ENCODE measurements around the gene ATXN7. TPM values are rescaled to one million over a fixed set of nuclear protein-coding genes. Genes with fewer than 3 reads are reported as not detected.

Gene ATXN7
- total and polyA plus RNA-seq, 2 of the 13 experiments (the other 11 are each of a cell fraction or from before 2014, with no cell fraction given), result 13.8 to 20.0 TPM

DNA sequence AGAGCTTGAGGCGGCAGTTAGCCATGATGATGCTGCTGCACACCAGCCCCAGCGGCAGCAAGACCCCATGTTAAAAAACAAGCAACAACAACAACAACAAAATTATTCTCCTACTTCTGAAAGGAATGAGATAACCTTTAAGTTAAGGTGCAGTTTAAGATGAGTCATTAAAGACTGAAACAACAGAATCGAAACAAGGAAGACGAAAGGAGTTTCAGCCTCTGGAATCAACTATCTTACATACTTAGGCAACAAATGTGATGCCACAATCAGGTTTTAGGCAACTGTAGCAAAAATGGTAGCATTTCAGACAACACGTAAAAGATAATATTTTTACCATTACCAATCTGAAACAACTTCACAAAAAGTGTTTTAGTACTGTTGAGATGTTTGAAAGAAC lies 36.3 kb downstream of the ATXN7 start:
- BruUV-seq (replicated peaks), result no TSS peak
- ATAC-seq (no peak), FAIRE-seq (no peak), DNase-seq (ENCODE audit: low spot score) (no peak)
- TF ChIP-seq FOXK2 (IDR thresholded peaks at IDR 0.05) (no peak), ZNF263 (CRISPR knock-in tag; IDR thresholded peaks at IDR 0.05) (no peak), MTF2 (CRISPR knock-in tag; IDR thresholded peaks at IDR 0.05; ENCODE audit: borderline replicate concordance) (no peak), SP5 (CRISPR knock-in tag; IDR thresholded peaks at IDR 0.05; ENCODE audit: borderline replicate concordance, low read depth) (no peak), MLXIP (CRISPR knock-in tag; IDR thresholded peaks at IDR 0.05; ENCODE audit: borderline replicate concordance) (no peak), ZNF124 (CRISPR knock-in tag; IDR thresholded peaks at IDR 0.05) (no peak), PRPF4 (IDR thresholded peaks at IDR 0.05; ENCODE audit: low read depth, low read length, poor library complexity, severe bottlenecking) (no peak), HMGXB3 (CRISPR knock-in tag; IDR thresholded peaks at IDR 0.05; ENCODE audit: borderline replicate concordance) (no peak), ZNF552 (CRISPR knock-in tag; IDR thresholded peaks at IDR 0.05; ENCODE audit: borderline replicate concordance) (no peak), ZNF710 (CRISPR knock-in tag; IDR thresholded peaks at IDR 0.05; ENCODE audit: borderline replicate concordance) (no peak), PHF20 (CRISPR knock-in tag; IDR thresholded peaks at IDR 0.05) (no peak), ZFP36L2 (CRISPR knock-in tag; IDR thresholded peaks at IDR 0.05) (no peak), ATM (IDR thresholded peaks at IDR 0.05; ENCODE audit: borderline replicate concordance) (no peak)
- intact Hi-C loops (cut with micrococcal nuclease; ENCODE audit: unreplicated experiment), result no loop called here
- ChIA-PET POLR2A (no interaction called here), CTCF (ENCODE audit: low intra/inter-chr PET ratio, low total read pairs) (no interaction called here)
- in situ Hi-C loops (cut with HindIII; ENCODE audit: extremely low pct_ligation_motif_present, low pct_unique_long_range_greater_than_20kb), result no loop called here
- Histone ChIP-seq H3K36me3 (replicated peaks in 1 of 2; ENCODE audit: control insufficient read depth in 1 of 2, insufficient read depth in 2 of 2, low read length in 2 of 2) (peaks cover 2 to 12% of the 10 kb centered on the region in 2 experiments; a peak in 2 of 5 replicates), H3K9ac (ENCODE audit: insufficient read depth, low read depth, low read length) (no peak overlapping the region), H2AFZ (ENCODE audit: low read length) (no peak overlapping the region), H3K27me3 (ENCODE audit: control insufficient read depth in 1 of 2, insufficient read depth in 2 of 2, low read length in 2 of 2) (no peaks in the 10 kb centered on the region), H3K4me3 (replicated peaks in 1 of 3; ENCODE audit: insufficient read depth in 1 of 3, low read depth in 2 of 3, low read length in 3 of 3) (no peak overlapping the region), H3K4me1 (ENCODE audit: insufficient read depth, low read length) (no peaks in the 10 kb centered on the region), H3K4me2 (ENCODE audit: low read depth, low read length) (no peak overlapping the region), H3K79me2 (ENCODE audit: insufficient read depth, low read length) (no peaks in the 10 kb centered on the region), H4K20me1 (ENCODE audit: insufficient read depth, low read length) (no peaks in the 10 kb centered on the region; the same call in 1 of the 2 replicates), H3K9me3 (ENCODE audit: low read length) (no peaks in the 10 kb centered on the region), H3K27ac (ENCODE audit: extremely low read length, insufficient read depth, low read length) (no peak overlapping the region)
- 95% methylated on average over 5 of the region's 5 CpGs for WGBS (ENCODE audit: low lambda C conversion rate)

All from HepG2 (cell line).